Measurements from ENCODE around the gene RPS27.
"Not testable (repeated sequence)": the region's sequence is repeated elsewhere in the genome, so short reads cannot be mapped to it uniquely, and the experiment has no call there.

Gene RPS27

DNA sequence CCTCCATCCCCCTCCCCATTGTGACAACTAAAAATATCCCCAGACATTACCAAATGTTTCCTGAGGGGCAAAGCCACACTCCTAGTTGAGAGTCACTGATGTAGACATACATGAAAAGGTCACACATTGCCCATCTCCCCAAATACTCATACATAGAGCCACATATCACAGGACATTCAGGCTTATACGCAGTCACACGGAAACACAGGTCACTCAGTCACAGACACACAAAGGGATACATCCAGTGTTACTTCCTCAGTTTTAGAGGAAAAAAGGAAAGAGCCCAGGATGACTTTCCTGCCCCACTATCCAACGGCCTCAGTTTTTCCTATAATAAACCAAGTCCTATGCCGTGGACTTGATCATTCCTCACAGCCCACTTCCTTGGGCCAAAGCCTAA is 29.1 kb upstream of the RPS27 start:
- DNase-seq (ENCODE audit: low read depth), result no peak

DNA sequence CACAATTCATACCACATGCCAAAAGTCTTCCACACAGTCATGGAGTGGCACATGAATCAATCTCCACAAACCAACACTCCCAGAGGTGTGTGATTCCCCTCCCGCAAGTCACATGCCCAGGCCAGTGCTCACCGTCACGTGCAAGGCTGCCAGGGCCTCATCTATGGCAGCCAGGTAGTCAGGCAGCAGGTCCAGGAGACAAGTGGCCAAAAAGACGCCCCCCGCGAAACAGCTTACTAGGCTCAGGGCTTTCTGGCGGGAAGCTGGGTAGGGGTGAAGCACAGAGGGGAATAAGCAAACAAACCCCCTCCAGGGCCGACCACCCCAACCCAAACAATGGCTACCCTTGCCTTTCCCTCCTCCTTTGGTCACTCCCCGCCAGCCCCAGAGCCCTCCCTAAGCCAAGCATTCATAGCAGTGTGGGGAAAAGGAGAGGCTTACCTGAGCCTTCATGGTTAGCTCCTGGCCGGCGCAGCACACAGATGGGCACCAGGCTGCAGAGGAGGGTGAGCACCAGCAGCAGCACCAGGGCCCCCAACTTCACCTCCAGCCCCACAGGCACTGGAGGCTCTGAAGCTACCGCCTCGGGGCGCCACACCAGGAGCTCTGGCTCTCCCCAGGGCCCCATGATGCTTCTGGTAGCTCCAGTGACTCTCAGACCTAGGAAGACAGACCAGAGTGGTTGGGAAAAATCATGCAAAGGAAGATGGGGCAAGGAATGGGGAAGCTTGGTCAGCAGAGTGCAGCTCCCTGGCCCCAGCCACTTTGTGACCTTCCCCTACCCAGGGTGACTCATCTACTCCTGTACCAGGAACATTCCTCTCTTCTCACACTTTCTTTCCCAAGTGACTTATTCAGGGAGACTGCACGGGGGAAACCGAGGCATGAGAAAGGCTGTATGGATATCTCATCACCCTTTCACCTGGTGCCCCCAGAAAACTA is 28.2 kb upstream of the RPS27 start:
- no peak for DNase-seq (ENCODE audit: low read depth)

DNA sequence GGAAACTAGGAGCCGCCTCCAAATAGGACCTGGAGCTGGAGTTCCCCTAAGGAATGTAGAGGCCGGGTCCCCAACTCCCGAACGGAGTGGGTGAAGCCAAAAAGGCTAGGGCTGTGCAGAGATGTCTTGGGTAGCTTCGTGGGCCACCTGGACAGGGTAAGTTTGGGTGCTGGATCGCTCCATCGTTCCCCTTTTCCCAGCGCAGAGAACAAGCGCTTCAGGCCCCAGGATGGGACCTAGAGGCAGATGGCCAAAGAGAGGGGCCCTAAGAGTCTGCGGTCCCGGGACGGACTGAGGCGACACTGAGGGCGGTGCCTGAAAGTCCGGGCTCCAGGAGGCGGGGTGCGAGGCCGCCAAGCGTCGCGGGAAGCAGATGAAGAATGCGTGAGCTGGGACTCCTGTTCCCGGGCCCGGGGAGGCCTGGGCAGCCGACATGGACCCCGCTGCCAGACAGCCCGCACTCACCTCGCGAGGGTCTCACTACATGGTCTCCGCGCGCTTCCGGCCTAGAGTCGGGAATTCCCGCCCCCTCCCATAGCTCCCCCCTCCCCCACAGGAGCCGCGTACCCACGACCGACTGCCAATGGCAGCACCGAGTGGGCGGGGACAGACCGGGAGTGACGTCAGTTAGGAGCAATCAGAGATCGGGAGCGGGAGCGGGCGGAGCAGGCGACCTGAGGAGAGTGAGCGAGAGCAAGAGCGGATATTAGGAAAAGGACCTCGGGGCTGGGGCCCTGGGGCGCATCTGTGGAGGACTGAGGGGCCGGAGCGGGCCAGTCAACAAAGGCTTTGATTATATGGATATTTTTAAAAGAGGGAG is 27.3 kb upstream of the RPS27 start, which contains the start of gene SLC39A1:
Gene SLC39A1 (minus strand): TSS at position 508 of the 820 bp plus-strand sequence. CDS start 822 bp downstream, outside the sequence.
- peak; percentile 91 for DNase-seq (ENCODE audit: low read depth)

DNA sequence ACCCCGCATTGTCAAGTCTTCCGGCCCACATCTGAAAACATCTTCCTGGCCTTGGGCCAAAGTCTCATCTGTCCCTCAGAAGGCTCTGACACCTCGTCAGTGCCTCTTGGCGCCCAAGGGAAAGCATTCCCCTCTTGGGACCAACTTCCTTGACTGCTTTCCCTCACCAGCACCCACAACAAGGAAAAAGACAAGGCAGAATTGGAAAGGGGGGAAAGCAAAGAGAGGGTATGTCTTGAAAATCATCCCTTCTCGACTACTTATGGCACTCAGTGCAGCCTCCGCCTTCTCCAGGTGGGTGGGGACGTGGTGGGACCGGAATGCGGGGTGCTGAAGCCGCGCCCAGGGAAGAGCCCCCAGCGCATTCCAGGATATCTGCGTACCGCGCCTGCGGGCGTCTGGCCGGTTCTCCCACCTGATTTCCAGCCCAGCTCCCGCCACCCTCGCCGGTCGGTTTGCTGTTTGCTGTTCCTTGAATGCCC is 26.7 kb upstream of the RPS27 start:
- DNase-seq (ENCODE audit: low read depth), result no peak

DNA sequence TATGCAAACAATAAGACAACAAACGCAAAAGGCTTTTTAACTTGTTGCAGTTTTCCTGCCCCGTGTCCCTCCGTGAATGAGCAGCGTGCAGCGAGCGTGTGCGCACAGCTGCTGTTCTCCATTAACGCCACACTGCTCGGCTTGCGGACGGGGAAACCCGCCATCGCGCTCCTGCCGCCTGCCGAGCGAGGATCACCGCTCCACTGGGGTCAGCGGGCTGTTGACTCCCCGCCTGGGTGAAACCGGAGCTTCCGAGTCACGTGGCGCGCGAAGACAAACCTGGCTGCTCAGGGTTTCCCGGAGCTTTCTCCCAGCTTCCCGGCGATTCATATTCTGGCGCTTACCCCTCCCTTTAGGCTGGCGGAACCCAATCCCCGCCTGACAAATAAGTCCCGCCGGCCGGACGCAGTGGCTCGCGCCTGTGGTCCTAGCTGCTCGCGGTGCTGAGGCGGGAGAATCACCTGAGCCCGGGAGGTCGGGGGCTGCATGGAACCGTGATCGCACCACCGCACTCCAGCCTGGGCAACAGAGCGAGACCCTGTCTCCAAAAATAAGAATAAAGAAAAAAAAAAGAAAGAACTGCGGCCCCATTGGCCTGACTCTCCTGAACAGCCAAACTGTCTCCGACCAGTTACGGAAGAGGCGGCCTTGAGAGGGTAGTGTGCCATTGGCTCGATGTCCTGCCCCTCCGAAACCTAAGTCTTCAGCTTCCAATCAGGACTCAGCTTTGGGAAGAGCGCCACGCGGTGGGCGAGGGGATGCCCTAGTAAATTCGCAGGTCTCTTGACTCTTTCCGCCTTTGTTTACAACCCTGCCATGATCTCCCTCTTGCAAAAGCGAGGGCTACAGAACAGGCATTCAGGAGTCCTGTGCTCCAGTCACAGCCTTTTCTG is 23.2 kb upstream of the RPS27 start, which contains the start of gene CREB3L4:
Gene CREB3L4 (plus strand): TSS at position 796 of the 893 bp plus-strand sequence. CDS start 624 bp downstream, outside the sequence.
- DNase-seq (ENCODE audit: low read depth), result peak; percentile 74

DNA sequence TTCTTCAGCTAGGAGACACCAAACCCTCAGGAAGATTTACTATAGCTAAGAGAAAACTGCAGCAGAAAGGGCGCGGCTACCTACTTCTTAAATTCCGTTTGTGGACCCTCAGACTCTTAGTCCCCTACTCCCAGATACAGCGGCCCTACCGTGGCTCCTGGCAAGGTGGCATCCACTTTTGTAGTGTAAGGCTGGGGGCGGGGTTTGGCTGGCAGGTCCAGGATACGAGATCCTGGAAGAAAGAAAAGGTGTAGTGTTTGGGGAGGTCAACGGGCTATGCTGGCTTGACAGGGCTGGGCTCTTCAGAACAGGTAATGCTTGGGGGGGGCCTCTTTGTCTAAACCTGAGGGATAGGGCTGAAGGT is 22.6 kb upstream of the RPS27 start:
- DNase-seq (ENCODE audit: low read depth), result no peak

DNA sequence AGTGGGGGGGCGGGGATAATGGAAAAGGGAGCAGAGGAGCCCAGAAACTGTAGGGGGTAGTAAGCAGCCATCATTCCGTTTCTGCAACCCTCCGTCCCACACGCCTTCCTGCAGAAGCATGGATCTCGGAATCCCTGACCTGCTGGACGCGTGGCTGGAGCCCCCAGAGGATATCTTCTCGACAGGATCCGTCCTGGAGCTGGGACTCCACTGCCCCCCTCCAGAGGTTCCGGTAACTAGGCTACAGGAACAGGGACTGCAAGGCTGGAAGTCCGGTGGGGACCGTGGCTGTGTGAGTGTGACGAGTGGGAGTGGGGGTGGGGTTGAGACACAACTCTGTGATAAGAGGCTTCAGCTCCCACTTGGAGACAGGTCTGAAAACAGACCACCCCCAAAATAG is 22.2 kb upstream of the RPS27 start:
- DNase-seq (ENCODE audit: low read depth), result no peak

DNA sequence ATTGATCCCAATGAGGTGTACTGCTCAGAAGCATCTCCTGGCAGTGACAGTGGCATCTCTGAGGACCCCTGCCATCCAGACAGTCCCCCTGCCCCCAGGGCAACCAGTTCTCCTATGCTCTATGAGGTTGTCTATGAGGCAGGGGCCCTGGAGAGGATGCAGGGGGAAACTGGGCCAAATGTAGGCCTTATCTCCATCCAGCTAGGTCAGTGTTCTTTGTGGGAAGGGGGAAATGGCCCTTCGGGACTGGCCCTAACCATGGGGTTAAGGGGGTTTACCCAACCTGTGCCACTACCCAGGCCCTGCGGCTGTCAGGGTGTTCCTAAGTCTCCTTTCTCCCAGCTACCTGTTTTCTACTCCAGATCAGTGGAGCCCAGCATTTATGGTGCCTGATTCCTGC is 21.6 kb upstream of the RPS27 start:
- no peak for DNase-seq (ENCODE audit: low read depth)

DNA sequence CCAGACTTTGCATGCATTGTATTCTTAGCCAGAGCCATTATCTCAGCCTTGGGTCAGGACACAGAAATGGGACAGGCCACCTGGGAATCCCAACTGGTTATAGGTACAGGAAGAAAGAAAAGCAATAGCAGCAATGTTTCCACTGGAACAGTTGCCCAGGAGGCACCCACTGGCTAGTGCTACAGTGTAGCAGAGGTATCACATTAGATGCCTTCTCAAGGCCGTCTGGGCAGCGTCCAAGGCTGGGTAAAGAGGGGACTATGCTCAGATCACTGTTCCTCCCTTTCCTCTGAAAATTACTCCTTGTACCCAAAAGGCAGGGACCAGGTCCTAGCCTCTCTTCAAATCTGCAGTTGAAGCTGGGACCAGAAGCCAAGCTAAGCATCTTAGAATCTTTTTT is 20.2 kb upstream of the RPS27 start:
- DNase-seq (ENCODE audit: low read depth), result no peak

DNA sequence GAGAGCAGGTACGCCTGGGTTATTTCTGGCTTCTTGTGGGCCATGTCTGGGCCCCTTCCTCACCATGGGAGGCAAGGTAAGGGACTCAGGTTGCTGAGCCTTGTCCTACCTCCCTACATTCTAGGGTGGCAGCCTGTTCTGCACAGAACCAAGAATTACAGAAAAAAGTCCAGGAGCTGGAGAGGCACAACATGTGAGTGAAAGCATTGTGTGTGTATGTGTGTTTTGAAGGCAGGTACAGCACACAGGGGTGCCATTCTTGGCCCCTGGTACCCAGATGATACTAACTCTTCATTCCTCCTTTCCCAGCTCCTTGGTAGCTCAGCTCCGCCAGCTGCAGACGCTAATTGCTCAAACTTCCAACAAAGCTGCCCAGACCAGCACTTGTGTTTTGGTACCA is 17.5 kb upstream of the RPS27 start:
- DNase-seq (ENCODE audit: low read depth), result no peak

DNA sequence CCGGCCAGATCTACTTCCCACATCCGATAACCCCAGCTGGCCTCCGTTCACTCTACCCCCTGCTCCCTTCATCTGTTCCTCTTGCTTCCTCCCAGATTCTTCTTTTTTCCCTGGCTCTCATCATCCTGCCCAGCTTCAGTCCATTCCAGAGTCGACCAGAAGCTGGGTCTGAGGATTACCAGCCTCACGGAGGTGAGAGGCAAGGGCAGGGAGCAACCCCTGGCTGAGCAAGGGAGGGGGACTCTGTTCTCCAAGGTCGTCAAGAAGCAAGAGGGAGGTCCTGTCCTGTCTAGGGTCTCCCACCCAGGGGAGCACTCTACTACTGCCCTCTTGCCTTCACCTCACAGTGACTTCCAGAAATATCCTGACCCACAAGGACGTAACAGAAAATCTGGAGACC is 17.0 kb upstream of the RPS27 start:
- DNase-seq (ENCODE audit: low read depth), result no peak

DNA sequence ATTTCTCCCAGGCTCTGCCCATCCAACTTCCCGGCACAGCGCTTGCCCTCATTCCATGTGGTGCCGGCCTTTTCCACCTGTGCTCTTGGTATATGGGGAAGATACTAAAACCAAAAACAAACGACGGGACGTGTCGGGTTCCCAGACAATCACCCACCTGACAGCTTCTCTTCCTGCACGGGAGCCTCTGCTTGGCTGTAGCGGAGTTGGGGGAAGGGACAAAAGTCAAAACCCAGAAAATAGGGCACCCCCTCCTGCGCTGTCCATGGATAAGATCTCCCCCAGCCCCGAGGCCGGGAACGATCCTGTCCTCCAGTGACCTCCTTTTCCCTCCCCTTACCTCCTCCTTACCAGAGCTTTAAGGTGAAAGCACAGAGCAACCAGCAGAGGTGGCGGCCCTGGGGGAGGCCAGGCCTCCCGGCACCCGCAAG is 13.7 kb upstream of the RPS27 start:
- no peak for DNase-seq (ENCODE audit: low read depth)

DNA sequence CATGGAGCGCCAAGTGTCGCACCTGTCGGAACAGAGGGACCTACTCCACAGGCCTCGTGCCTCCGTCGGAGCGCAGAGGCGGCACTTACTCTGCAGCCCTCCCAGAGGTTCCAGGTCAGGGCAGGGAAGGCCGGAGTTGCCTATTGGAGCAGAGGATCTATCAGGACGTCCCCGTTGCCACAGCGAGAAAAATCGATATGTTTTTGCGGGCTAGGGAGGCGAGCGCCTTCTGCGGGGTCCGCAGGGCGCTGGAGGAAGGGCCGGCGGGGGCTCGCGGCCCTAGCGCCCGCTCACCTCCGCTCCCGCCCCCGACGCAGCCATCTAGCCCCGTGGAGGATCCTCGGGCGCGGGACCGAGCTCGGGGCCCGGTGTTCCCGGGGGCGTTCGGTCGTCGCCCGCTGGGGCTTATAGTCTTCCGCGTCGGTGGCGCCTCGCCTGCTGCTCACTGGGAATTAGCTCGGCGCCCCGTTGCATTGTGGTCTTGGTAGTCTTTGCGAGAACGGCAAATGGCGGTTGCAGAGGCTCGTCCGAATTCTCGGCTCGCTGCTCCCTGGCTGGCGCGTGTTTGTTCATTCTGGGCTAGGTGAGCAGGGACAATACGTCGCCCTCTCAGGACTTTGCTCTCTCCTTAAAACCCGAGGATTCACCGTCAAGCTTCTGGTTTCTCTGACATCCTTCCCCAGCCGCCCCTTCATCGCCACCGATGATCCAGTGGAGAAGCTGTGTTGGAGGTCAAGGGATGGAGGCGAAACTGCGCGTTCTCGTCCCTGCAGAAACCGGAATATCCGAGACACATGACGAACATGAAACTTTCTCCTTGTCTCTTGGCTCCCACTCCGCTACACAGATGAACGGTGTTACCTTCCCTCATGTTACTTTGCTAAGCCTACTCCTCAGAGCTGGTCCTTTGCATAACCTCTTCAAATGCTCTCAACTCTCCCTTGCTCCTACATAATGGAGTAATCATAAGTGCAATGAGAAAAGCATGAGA is 13.0 kb upstream of the RPS27 start, which contains the start of gene JTB:
Gene JTB (minus strand): TSS at position 425 of the 991 bp plus-strand sequence. CDS start 422 bp downstream, at position 3.
- DNase-seq (ENCODE audit: low read depth), result peak; percentile 76

DNA sequence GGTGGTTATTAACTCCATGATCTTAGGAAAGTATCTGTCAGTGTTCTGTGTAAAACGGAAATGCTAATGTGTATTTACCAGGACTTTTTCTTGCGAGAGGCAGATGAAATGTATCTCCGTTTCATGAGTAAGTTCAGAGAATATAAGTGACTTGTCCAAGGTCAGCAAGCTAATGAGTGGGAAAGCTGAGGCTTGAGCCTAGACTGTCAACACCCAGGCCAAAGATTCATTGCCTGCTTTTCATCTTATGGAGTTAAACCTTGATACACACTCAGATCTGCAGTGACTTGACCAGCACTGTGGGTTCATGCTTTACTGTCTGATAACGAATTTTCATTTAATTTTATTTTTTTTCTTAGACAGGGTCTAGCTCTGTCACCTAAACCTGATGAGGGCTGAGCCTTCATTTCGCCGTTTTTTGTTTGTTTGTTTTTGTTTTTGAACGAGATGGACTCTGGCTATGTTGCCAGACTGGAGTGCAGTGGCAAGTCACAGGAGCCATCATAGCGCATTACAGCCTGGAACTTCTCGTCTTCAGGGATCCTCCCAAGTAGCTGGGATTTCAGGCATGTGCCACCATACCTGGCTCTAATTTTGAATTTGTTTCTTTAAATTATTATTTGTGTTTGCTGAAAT is 12.2 kb upstream of the RPS27 start:
- no peak for DNase-seq (ENCODE audit: low read depth)

DNA sequence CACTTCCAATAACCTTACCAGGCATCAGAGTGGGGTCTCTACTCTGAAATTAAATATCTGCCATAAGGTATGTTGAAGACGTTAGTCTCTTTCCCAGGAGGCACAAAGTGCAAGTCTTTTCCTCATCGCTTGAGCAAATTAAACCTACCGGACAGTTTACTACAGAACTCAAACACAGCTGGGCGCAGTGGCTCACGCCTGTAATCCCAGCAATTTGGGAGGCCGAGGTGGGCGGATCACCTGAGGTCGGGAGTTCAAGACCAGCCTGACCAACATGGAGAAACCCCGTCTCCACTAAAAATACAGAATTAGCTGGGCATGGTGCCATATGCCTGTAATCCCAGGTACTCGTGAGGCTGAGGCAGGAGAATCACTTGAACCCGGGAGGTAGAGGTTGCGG is 11.5 kb upstream of the RPS27 start:
- DNase-seq (ENCODE audit: low read depth), result not testable (repeated sequence)

DNA sequence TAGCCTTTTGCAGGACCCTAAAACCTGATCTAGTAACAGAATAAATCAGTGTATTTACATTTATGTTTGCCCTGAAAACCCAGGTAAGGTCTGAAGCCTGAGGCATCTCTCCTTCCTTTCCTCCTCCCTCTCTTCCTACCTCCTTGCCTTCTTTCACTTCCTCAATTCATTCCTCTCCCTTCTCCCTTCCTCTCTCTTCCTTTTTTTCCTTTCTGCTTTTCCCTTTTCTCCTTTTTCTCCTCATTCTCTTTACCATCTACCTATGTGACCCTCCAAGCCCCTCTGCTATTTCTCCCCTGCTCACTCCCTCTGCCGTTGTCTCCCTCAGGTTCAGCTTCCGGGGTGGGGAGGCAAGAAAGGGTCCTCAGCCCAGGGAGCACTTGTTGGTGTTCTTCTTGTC is 8.8 kb upstream of the RPS27 start:
- not testable (repeated sequence) for DNase-seq (ENCODE audit: low read depth)

DNA sequence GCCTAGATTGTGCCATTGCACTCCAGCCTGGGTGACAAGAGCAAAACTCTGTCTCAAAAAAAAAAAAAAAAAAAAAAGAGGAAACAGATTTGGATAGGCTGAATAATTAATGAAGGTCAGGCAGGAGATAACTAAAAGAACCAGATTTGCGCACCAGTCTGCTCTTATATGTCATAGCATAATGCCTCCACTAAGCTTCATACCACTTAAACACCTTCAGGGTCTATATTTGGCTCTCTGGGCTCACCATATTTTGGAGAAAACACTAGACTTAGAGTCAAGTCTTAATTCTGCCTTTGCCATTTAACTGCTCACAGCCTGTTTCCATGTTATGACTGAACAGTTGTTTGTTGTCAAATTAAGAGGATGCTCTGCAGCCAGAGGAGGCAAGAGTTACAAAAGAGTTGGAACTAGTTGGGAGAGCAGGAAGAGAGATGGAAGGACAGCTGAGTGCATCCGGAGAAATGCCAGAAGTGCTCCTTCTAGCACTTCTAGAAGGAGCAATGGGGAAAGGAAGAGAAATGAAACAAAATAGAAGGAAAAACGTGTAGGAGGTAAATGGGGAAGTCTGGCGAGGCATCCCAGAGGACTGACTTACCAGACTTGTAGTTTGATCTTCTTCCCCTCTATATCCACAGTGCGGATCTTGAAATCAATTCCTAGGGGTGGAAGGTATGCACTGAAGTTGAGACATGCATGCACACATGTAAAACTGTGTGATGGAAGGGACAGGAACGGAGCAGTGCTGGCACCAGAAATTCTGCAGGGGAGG is 6.3 kb upstream of the RPS27 start:
- DNase-seq (ENCODE audit: low read depth), result no peak

DNA sequence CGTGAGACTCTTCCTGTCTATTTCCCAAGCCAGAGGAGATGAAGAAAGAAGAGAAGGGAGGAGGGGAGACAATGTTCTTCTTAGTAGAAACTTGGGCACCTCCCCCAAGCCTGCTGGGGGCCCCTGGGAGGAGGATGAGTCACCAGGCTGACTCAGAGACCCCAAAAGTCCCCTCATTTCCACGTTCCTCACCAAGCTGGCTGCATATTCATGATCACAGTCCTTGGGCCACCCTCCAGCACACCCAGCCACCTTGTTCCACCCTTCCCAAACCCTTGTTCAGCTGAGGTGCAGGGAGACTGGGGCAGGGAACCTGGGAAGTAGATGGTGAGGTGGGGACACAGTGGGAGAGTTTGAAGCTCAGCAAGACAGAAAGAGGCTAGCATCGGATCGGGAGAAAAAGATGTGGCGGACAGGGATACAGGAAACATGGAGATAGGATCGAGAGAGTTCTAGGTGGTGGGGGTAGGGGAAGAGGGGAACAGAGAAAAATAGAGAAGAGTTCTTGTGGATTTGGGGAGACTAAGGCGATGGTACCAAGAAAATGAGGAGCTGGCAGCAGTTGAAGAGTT is 5.1 kb upstream of the RPS27 start:
- no peak for DNase-seq (ENCODE audit: low read depth)
